IPS-18c (cell line): Measurements from ENCODE around the gene AVPR1B.

Experiments used
- H3K4me3 ChIP-seq: 2 replicates; pipeline ENCODE4 v1.7.0; 2013; ENCODE audit warnings: low read depth, mild to moderate bottlenecking, low read length, moderate library complexity; ENCODE audit not compliant: insufficient read depth
- H3K9me3 ChIP-seq: one replicate; pipeline ENCODE4 v1.6.1; 2013; ENCODE audit warnings: mild to moderate bottlenecking, low read length, moderate library complexity; ENCODE audit not compliant: control insufficient read depth, insufficient read depth

AVPR1B gene, protein sequence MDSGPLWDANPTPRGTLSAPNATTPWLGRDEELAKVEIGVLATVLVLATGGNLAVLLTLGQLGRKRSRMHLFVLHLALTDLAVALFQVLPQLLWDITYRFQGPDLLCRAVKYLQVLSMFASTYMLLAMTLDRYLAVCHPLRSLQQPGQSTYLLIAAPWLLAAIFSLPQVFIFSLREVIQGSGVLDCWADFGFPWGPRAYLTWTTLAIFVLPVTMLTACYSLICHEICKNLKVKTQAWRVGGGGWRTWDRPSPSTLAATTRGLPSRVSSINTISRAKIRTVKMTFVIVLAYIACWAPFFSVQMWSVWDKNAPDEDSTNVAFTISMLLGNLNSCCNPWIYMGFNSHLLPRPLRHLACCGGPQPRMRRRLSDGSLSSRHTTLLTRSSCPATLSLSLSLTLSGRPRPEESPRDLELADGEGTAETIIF

DNA sequence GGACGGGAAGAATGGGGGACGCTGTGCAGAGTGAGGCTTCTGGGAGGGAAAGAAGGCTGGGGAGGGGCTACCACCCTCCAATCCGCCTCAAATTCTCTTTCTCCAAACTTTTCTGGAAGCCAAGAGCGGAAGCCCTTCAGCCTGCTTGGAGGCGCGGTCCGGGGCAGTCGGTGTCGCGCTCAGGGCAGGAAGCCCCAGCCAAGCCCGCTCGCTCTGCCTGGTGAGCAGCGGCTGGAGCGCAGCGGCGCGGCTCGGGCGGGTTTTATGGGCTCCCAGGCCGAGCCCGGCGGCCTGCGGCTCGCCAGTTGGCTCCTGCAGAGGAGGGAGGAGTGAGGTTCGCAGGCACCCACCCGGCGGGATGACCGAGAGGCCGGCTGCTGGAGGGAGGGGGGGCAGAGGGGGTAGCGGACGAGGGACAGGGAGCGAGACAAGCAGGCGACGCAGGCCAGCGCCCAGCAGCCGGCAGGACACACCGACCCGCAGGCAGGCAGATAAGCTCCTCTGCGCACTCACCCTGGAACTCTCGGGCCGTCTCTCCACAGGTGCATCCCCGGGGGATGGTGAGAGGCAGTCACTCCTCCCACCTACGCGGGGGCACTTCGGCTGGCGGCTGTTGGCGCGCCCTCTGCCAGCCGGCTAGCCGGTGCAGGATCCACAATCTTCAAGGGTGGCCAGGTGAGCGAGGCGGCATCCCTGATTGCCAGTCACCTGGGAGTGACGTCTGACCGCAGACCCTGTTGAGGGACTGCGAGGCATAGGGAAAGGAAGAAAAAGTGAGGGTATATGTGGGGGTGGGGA, at the start of gene AVPR1B:
AVPR1B (minus strand) TSS at position 238 of the 798 bp plus-strand sequence. CDS start 498 bp downstream, outside the sequence.
- Histone ChIP-seq H3K9me3 (peaks cover 2% of the 10 kb centered on the region), H3K4me3 (peak within 1 kb of the TSS; percentile 71)

DNA sequence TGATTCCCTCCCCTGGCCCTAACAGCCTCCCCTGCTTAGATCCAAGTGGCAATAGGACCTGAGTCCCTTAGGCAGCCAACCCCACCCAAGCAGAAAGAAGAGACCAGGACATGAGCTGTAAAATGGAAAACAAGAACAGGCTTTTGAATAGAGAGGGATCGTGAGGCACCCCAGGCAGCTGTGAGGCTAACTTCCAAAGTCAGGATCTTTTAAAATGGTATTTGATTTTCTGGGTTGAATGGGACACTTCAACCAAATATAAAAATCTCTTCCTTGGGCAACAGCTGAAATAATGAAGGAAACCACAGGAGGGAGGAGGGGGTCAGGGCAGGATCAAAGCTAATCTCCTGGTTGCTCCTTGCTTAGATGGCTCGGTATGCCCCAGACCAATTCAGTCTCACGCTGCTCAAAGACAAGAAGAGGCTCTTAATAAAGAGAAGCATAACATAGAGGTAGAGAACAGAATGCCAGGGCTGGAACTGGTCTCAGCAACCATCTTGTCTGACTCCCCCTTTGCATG, 28.6 kb upstream of the AVPR1B start:
- Histone ChIP-seq H3K9me3 (no peaks in the 10 kb centered on the region), H3K4me3 (no peak overlapping the region)

- no peak overlapping the region for H3K4me3 ChIP-seq
- no peaks in the 10 kb centered on the region for H3K9me3 ChIP-seq
Measured at GRCh38 chr1:206144605-206145004, 27.4 kb upstream of the AVPR1B start.

DNA sequence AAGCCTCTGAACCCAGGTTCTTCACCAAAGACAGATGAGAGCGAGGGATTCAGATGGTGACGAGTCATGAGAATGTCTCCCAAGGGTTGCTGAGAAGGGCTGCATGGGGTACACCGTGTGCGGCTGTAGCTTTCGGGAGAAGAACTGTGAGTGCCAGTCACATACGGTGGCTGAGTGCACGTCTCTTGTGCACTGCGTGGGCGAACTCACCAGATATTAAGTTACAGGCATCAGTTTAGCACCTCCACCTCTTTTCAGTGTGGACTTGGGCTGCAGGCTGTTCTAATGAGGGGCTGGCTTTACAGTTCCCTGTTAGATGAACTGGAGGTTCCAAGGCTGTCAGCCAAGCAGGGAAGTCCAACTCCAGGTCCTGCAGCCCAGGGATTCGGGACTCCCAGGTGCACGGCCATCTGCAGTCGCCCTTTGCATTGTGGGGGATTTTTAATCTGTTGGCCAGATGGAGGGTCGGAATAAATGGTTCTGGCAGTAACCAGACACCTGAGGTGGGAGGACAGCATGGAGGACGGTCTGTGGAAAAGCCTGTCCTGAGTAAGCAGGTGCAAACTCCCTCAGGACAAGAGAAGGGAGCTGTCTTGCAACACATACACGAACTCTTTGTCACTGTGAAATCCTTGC, 26.5 kb upstream of the AVPR1B start:
- Histone ChIP-seq H3K9me3 (no peaks in the 10 kb centered on the region), H3K4me3 (no peak overlapping the region)

GRCh38 chr1:206142770-206143169, 25.6 kb upstream of the AVPR1B start:
- Histone ChIP-seq H3K9me3 (no peaks in the 10 kb centered on the region), H3K4me3 (no peak overlapping the region)

DNA sequence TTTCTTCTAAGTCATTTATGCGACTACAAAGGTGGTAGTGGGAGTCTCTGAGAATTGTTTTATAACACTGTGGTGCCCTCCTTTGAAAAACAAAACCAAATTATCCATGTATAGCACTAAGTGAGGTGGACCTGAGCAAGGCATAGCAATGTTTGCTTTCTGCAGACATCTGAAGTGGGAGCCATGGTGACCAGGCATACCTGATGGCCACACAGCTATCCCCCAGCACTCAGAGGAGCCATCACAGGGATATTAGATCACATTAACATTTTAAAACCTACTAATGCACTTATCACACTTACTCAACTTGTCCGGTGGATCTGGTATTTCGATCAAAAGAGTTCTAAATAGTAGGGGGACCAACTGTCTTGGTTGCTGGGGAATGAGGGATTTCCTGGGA, 24.8 kb upstream of the AVPR1B start:
- Histone ChIP-seq H3K4me3 (no peak overlapping the region), H3K9me3 (no peaks in the 10 kb centered on the region)

GRCh38 chr1:206136241-206136640, 19.1 kb upstream of the AVPR1B start:
- Histone ChIP-seq H3K9me3 (no peaks in the 10 kb centered on the region), H3K4me3 (no peak overlapping the region)

DNA sequence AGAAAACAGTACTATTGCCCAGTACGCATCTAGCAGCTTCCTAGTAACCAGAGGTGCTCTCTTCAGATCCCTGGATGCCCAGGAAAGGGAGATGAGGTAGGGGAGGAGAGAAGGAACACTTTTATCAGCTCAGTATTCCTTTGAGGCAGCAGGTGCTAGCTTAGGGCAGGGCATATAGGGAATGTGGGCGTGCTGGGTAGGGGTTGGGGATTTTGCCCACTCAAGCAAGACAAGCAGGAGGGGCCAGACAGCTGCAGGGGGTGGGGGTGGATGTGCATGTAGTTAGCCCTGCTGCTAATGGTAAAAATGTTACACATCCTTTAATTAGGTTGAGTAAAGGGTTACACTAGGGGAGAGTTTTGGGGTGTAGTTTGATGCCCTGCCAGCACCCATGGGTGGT, 18.1 kb upstream of the AVPR1B start:
- peaks cover 2% of the 10 kb centered on the region for H3K9me3 ChIP-seq
- no peak overlapping the region for H3K4me3 ChIP-seq

- Histone ChIP-seq H3K9me3 (peaks cover 2% of the 10 kb centered on the region), H3K4me3 (no peak overlapping the region)
Measured at GRCh38 chr1:206133751-206134415, 16.7 kb upstream of the AVPR1B start.

- no peak overlapping the region for H3K4me3 ChIP-seq
- H3K9me3 ChIP-seq, result peaks cover 2% of the 10 kb centered on the region
Measured at GRCh38 chr1:206131037-206131436, 13.8 kb upstream of the AVPR1B start.

DNA sequence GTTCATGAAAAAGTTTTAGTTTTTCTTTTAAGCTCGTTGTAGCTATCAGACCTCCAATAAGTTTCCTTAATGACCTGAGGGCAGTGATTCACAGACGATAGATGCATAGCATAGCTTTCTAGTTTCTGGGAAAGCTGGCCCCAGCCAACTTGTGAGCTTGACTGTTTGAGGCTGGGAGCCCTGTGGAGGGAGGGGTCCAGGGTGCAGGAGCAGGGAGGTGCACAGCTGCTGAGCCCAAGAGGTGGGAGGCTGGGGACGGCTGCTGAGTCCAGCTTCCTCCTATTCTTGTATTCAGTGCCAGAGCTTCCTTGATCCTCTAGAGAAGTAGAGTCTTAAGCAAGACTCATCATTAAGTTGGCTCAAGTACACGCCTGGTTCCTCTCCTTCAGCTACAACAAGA, 11.0 kb upstream of the AVPR1B start:
- H3K4me3 ChIP-seq, result no peak overlapping the region
- peaks cover 2% of the 10 kb centered on the region for H3K9me3 ChIP-seq

GRCh38 chr1:206127336-206127735, 10.1 kb upstream of the AVPR1B start:
- H3K9me3 ChIP-seq, result peaks cover 2% of the 10 kb centered on the region
- no peak overlapping the region for H3K4me3 ChIP-seq

DNA sequence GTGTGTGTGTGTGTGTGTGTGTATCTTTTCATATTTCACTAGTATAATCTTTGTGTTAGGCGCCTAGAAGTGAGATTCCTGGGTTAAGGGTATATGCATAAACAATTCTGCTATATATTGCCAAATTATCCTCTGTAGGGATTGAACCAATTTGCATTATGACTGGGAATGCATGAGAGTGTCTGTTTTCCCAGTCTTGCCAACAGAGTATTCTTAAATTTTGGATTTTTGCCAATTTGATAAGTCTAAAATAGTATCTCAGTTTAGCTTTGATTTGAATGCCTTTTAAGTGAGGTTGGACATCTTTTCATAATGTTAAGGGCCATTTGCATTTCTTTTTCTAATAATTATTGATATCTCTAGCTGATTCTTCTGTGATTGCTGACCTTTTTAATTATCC, 8.2 kb upstream of the AVPR1B start:
- no peak overlapping the region for H3K4me3 ChIP-seq
- H3K9me3 ChIP-seq, result peaks cover 2% of the 10 kb centered on the region

DNA sequence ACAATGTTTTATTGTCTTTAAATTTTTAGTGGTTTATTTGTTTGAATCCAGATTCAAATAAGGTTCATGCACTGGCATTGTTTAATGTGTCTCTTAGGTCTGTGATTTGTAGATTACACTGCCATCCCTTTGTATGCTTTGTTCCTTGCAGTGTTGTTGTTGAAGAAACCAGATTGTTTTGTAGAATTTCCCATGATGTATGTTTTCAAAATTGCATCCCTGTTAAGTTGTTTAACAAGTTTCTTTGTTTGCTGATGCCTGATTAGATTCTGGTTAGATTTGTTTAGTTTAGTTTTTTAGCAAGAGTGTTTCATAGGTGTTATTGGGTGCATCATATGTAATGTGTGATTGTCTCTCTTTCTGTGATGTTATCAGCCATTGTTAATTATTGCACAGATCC, 5.5 kb upstream of the AVPR1B start:
- no peak overlapping the region for H3K4me3 ChIP-seq
- peaks cover 2% of the 10 kb centered on the region for H3K9me3 ChIP-seq

DNA sequence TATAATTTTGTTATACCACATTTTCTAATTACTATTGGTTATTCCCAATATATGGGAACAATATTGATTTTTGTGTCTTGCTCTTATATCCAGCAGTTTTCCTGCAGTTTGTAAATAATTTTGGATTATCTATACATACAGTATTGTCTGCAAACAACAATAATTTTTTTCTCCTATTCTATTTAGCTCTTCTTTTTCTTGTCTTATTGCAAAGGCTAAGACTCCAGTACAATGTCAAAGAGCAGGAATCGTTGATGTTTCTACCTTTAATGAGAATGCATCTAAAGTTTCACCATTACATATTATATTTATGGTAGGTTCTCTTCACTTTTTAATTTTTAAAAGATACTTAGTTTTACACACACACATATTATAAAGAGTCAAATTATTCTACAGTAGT, 4.1 kb upstream of the AVPR1B start:
- no peak overlapping the region for H3K4me3 ChIP-seq
- H3K9me3 ChIP-seq, result peaks cover 2% of the 10 kb centered on the region

GRCh38 chr1:206120406-206120805, 3.2 kb upstream of the AVPR1B start:
- Histone ChIP-seq H3K4me3 (no peak overlapping the region), H3K9me3 (peaks cover 2% of the 10 kb centered on the region)

GRCh38 chr1:206116873-206117150, 376 bp downstream of the AVPR1B start:
- H3K4me3 ChIP-seq, result peak overlapping the region; percentile 71
- peaks cover under 1% of the 10 kb centered on the region for H3K9me3 ChIP-seq
